GM19239 (cell line): ENCODE results near the gene BAHCC1.

Experiments
- DNase-seq: peaks from one replicate; pipeline ENCODE4 v3.0.0; 2011; ENCODE audit warnings: low spot score; ENCODE audit not compliant: insufficient read length
- FAIRE-seq: peaks from 2 replicates; lab custom pipeline; 2011; peaks lifted over from hg19 to GRCh38; lab: Jason Lieb, UNC

BAHCC1 gene

DNA sequence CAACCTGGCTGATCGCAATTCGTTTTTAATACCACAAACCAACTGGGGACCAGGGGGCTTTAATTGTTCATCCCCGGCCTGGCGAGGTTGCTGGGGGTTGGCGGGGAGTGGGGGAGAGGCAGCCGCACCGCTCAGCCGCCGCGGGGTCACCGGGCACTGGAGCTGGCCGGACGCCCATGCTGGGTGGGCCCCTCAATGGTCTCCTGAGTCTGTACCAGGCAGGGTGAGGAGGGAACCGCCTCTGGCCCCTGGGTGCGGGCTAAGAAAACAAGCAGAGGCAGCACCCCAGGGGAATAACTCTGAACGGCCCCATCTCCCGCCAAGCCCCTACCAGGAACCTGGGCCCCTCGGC is 73.5 kb downstream of the BAHCC1 start:
- no peak for FAIRE-seq
- no peak for DNase-seq

DNA sequence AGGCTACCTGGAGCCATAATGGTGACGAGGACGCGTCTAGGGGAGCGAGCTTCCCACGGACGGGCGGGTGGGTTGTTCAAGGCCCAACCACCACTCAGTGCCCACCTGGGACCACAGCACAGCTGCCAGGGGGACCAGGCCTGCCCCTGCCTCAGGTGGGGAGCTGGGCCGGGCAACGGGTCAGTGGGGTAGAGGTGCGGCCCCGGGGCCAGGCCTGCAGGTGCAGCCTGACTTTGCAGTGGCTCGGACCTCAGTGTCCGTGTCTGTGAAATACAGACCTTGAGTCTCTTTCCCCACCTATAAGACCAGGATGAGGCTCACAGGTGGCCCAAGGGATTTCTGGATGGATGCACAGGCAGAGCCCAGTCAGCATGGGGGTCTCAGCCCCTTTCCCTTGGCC is 74.0 kb downstream of the BAHCC1 start:
- DNase-seq (no peak), FAIRE-seq (no peak)

DNA sequence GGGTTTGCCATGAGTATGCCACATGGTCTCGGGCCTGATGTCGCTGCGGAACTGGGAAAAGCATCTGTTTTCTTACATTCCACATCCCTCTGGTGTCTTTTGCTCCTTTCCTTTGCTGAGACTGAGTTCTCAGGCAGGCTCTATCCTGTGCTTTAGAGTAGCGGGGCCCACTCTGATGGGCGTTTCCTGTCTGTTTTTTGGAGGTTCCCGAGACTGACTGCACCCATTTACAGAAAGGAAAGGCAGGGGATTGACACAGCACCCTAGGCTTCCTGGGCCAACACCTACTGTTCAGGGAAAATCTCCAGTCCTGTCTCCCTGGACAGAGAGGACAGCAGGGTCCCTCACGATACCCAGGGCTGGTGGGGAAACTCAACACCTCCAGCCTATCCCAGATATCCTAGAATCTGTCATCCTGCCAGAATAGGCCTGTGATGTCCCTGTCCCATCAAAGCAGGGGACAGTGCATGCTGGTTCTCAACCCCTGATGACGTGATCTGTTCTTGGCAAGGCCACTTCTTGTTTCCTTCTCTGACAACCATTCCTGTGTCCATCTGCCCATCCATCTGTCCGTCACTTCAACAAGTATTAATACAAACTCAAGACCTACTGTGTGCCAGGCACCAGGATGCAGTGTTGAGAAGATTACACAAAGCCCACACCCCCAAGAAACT is 75.2 kb downstream of the BAHCC1 start:
- no peak for FAIRE-seq
- no peak for DNase-seq

GRCh38 chr17:81470944-81471817 is 75.9 kb downstream of the BAHCC1 start:
- no peak for DNase-seq

DNA sequence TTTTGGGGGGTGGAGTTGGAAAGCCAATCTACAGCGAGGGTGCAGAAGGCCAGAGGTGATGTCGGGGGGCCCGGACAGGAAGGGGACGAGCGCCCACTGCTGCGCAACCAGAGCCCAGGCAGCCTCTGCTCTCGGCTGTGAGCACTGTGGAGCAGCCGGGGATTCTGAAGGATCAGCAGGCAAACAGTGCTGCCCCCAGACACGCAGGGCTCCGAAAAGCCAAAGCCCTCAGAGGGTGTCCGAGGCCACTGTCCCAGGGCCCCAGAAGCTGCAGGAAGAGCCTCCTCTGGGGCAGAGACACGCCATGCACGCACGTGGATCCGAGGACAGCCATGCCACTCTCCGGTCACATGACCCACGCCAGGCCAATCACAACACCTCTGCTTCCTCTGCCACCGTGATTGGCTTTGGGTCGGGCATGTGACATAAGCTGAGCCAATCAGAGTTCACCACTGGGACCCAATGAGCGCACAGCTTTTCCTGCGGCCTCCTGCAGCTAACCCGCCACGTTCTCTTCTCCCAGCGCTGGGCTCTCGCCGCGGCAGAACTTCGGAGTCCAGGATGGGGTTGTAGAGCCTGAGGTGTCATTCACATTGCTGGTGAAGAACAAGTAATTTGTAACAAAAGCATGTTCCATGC is 76.7 kb downstream of the BAHCC1 start:
- FAIRE-seq (no peak), DNase-seq (no peak)

More at GRCh38 chr17:81470944-81471817, 75.9 kb downstream of the BAHCC1 start:
- FAIRE-seq, result no peak

DNA sequence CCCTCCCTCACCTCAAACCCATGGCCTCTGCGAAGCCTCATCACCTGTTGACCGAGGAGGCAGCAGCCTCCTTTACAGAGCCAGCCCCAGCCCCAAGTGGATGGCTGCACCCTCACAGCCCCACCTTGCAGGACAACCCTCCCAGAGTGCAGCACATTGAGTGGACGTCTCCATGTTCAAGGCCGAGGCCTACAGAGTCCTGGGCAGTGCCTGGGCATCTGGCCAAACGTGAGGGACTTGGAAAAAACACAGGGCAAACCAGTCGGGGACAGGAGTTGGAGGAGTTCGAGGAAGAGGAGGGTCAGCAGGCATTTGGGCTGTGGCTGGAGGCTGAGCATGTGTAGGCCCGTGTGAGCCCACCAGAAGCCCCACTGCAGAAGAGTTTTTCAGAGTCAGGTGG is 77.8 kb downstream of the BAHCC1 start:
- no peak for FAIRE-seq

DNA sequence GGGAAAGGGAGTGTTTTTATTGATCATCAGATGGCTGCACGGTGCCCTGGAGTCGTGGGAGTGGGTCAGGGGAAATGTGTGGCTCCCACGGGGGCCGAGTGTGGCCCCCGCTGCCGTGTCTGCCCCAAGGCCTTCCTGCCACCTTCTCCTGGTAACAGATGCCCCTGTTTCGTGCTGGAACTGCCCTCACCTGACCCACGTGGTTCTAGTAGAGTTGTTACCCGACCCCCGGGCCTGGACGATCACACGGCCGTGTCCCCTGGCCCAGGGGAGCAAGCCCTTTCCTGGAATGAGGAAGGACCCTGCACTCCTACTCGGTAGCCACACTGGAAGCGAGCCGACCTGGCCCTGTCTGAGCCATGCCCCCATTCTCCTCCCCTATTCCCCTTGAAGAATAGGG is 79.7 kb downstream of the BAHCC1 start:
- DNase-seq, result no peak
- FAIRE-seq, result no peak

More for the DNA sequence above, 77.8 kb downstream of the BAHCC1 start:
- no peak for DNase-seq

GRCh38 chr17:81476097-81476496 is 80.8 kb downstream of the BAHCC1 start:
- FAIRE-seq (no peak), DNase-seq (no peak)

DNA sequence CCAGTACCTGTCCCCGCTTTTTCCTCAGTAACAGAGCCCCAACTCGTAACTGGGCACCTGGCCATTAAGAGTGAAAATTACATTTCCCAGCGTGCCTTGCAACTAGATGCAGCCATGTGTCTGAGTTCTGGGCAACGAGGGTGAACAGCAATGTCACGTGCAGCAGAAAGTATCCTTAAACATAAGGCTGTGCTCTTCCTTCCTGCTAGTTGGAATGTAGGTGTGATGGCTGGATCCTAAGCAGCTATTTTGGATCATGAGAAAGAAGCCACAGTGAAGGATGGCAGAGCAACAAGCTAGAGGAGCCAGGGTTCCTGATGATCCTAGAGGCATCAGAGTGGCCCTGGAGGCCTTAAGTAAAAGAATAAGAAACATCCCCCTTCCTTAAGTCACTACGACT is 81.4 kb downstream of the BAHCC1 start:
- DNase-seq (no peak), FAIRE-seq (no peak)

GRCh38 chr17:81477173-81477572 is 81.9 kb downstream of the BAHCC1 start:
- no peak for FAIRE-seq
- DNase-seq, result no peak

DNA sequence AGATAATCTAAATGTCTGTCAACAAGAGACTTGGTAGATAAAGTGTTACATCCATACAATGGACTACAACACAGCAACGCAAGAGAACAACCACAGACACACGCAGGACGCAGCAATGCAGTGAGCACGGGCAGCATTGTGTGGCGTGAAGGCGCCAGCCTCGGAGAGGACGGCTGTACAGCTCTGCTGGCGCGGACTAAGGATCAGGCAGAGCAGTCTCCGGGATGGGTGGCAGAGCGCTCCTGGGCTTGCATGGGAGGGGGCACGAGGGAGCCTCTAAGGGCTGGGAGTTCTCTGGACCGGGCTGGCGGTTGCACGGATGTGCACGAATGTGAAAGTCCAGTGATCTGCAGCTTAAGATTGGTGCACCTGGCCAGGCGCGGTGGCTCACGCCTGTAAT is 82.9 kb downstream of the BAHCC1 start:
- FAIRE-seq (no peak), DNase-seq (no peak)

DNA sequence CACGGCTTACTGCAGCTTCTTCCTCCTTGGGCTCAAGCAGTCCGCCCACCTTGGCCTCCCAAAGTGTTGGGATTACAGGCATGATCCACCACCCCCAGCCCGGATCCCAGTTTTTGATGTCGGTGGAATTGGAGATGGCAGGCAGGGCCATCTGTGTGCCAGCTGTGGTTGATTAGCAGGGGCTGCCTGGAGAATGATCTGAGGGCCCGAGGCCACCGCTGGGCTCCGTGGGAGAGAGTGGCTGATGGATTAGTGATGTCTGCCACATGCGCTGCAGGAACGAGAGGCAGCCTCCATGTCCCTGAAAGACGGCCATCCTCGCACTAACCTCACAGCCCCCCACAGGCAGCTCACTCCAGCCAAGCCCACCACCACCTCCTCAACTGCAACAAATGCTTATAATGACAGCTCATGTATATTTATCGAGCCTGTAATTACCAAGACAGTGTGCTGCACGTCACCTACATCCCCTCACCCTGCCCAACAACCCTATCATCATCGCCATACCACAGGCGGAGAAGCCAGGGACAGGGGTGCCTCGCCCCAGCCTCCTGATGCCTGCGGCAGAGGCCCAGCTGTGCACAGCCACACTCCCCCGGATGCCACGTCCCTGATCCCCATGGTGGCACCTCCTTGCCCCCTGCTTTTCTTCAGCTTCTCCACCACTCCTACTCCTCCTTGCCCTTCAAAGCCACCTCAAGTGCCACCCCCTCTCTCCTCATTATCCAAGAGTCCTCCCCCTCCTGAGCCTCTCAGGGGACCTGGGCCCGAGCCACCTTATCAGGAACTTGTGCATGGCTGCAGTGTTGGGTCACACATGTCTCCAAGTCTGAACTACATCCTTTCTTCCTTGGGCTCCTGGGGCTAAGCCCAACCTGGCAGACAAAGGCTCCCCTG is 84.2 kb downstream of the BAHCC1 start:
- DNase-seq (no peak), FAIRE-seq (no peak)

GRCh38 chr17:81480140-81481072 is 85.1 kb downstream of the BAHCC1 start:
- FAIRE-seq (no peak), DNase-seq (no peak)

- no peak for DNase-seq
- no peak for FAIRE-seq
These were observed 86.0 kb downstream of the BAHCC1 start for GRCh38 chr17:81481073-81481799.

- DNase-seq, result no peak
These were observed 86.7 kb downstream of the BAHCC1 start for GRCh38 chr17:81481815-81482505.

DNA sequence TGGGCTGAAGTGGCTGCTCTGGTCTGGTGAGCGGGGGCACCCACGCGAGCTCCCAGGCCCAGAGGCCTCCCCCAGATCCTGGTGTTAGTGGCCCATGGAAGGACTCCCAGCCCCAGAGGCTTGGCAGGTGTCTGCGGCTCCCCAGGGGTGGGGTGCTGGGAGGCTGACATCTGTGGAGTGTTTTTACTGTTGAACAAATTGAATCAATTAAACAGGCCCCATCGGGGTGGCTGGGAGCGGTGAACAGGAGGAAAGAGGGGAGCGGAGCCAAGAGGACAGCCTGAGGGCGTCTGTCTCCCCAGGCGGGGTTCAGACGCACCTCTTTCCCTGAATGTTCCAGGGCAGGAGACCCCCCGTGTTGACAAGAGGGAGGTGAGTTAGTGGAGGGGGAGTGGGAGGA is 87.4 kb downstream of the BAHCC1 start:
- DNase-seq, result no peak
- FAIRE-seq, result no peak

More at GRCh38 chr17:81481815-81482505, 86.7 kb downstream of the BAHCC1 start:
- no peak for FAIRE-seq

- no peak for FAIRE-seq
- DNase-seq, result peak; percentile 63
These were observed 88.0 kb downstream of the BAHCC1 start for GRCh38 chr17:81483085-81483861.
